SK-N-SH (cell line): ENCODE measurements around the gene AHCYL2. TPM values are rescaled to one million over a fixed set of nuclear protein-coding genes. Genes with fewer than 3 reads are reported as not detected.

Experiments
- CTCF ChIA-PET: fragments of 300-600, 350-600 bp; formaldehyde crosslinking; extraction: SDS; loops from one replicate; lab custom pipeline; 2021; lab: Yijun Ruan, JAX
- POLR2A ChIA-PET: fragments of 350-600 bp; sonication (Branson Sonifier 250); formaldehyde crosslinking; extraction: SDS; loops from one replicate; lab custom pipeline; 2020; ENCODE audit warnings: antibody characterized with exemption, inconsistent platforms; lab: Yijun Ruan, JAX
- DNase-seq: peaks from one replicate; pipeline ENCODE4 v3.0.0; 2012
- H2AFZ ChIP-seq: fragments of 200-600 bp; sonication (generic); 2 replicates; pipeline ENCODE4 v1.8.1; 2016; ENCODE audit warnings: antibody characterized with exemption, mild to moderate bottlenecking, low read depth
- H3F3A ChIP-seq: fragments of 200-600 bp; sonication (generic); replicated peaks from 2 replicates; pipeline ENCODE3; 2016; ENCODE audit warnings: antibody characterized with exemption, mild to moderate bottlenecking; ENCODE audit not compliant: insufficient read depth
- H3K27ac ChIP-seq, 2 experiments: fragments of 200-500 bp in 1 of 2; fragments of 200-600 bp in 1 of 2; sonication (Bioruptor generic) in 1 of 2; sonication (generic), shearing (Covaris generic) in 1 of 2; 2 replicates each; pipeline versions ENCODE4 v1.5.1 to v1.6.1; 2014 to 2016; ENCODE audit warnings: low read depth in 2 of 2, inconsistent platforms in 1 of 2, low read length in 1 of 2, mild to moderate bottlenecking in 1 of 2, mixed read lengths in 1 of 2
- H3K27me3 ChIP-seq: fragments of 200-600 bp; sonication (generic), shearing (Covaris generic); 2 replicates; pipeline ENCODE4 v1.6.1; 2016; ENCODE audit warnings: mixed run types; ENCODE audit not compliant: insufficient read depth
- H3K36me3 ChIP-seq, 2 experiments: fragments of 200-500 bp in 1 of 2; fragments of 200-600 bp in 1 of 2; sonication (Bioruptor generic) in 1 of 2; sonication (generic) in 1 of 2; replicated peaks in 1 of 2; 2 replicates each; pipeline versions ENCODE3 to v1.5.1; 2014 to 2016; ENCODE audit warnings: low read length in 1 of 2, mild to moderate bottlenecking in 1 of 2; ENCODE audit not compliant: insufficient read depth in 2 of 2, control insufficient read depth in 1 of 2
- H3K4me1 ChIP-seq, 2 experiments: fragments of 200-500 bp in 1 of 2; fragments of 200-600 bp in 1 of 2; sonication (Bioruptor generic) in 1 of 2; sonication (generic), shearing (Covaris generic) in 1 of 2; 2 replicates each; pipeline versions ENCODE4 v1.5.1 to v1.6.1; 2014 to 2016; ENCODE audit warnings: low read depth in 1 of 2, low read length in 1 of 2, mixed run types in 1 of 2; ENCODE audit not compliant: insufficient read depth in 2 of 2, control insufficient read depth in 1 of 2
- H3K4me2 ChIP-seq: fragments of 200-600 bp; sonication (generic), shearing (Covaris generic); 2 replicates; pipeline ENCODE4 v1.6.1; 2017; ENCODE audit warnings: mixed run types
- H3K4me3 ChIP-seq, 2 experiments: fragments of 200-500 bp in 1 of 2; fragments of 200-600 bp in 1 of 2; sonication (Bioruptor generic) in 1 of 2; sonication (generic), shearing (Covaris generic) in 1 of 2; 2 replicates each; pipeline versions ENCODE4 v1.5.1 to v1.8.1; 2014 to 2016; ENCODE audit warnings: low read depth in 2 of 2, inconsistent platforms in 1 of 2, low read length in 1 of 2, mild to moderate bottlenecking in 1 of 2, mixed read lengths in 1 of 2, moderate library complexity in 1 of 2
- H3K79me2 ChIP-seq: fragments of 200-600 bp; sonication (generic); 2 replicates; pipeline ENCODE4 v1.8.1; 2017; ENCODE audit warnings: mild to moderate bottlenecking; ENCODE audit not compliant: insufficient read depth
- H3K9ac ChIP-seq: fragments of 200-600 bp; sonication (generic); 2 replicates; pipeline ENCODE4 v1.6.1; 2017; ENCODE audit warnings: mixed run types
- H3K9me2 ChIP-seq: fragments of 200-600 bp; sonication (generic); 2 replicates; pipeline ENCODE4 v1.6.1; 2017; ENCODE audit warnings: mixed run types
- H3K9me3 ChIP-seq: fragments of 200-600 bp; sonication (generic); 2 replicates; pipeline ENCODE4 v1.6.1; 2017; ENCODE audit warnings: mixed run types, mild to moderate bottlenecking, moderate library complexity
- H4K20me1 ChIP-seq: fragments of 200-600 bp; sonication (generic); 2 replicates; pipeline ENCODE4 v1.6.1; 2017; ENCODE audit warnings: mild to moderate bottlenecking, mixed run types; ENCODE audit not compliant: insufficient read depth
- CHD2 ChIP-seq: fragments of 150-350 bp; IDR thresholded peaks from 2 replicates; pipeline ENCODE4 v1.6.1; 2018; ENCODE audit warnings: low read length; ENCODE audit not compliant: partially characterized antibody
- EP300 ChIP-seq, 2 experiments: IDR thresholded peaks; 2 replicates each; pipeline versions ENCODE4 v1.4.0 to v1.6.1; 2012; ENCODE audit warnings: borderline replicate concordance in 1 of 2, low read depth in 1 of 2, low read length in 1 of 2
- EZH2phosphoT487 ChIP-seq: fragments of 200-600 bp; sonication (generic); IDR thresholded peaks from 2 replicates; pipeline ENCODE4 v1.6.1; 2017; ENCODE audit warnings: low read depth, mixed run types, mild to moderate bottlenecking, antibody characterized with exemption, moderate library complexity, borderline replicate concordance
- FOSL2 ChIP-seq: IDR thresholded peaks from 2 replicates; pipeline ENCODE4 v1.4.0; 2012; ENCODE audit warnings: low read depth, mild to moderate bottlenecking, moderate library complexity, borderline replicate concordance
- FOXM1 ChIP-seq: IDR thresholded peaks from 2 replicates; pipeline ENCODE4 v1.4.0; 2012; ENCODE audit warnings: low read depth, mild to moderate bottlenecking
- MEF2A ChIP-seq: IDR thresholded peaks from 2 replicates; pipeline ENCODE4 v1.4.0; 2012; ENCODE audit warnings: low read depth, borderline replicate concordance
- NRF1 ChIP-seq: IDR thresholded peaks from 2 replicates; pipeline ENCODE4 v1.6.1; 2012; ENCODE audit warnings: low read depth, mild to moderate bottlenecking, low read length
- PBX3 ChIP-seq: IDR thresholded peaks from 2 replicates; pipeline ENCODE4; 2012
- RAD21 ChIP-seq: IDR thresholded peaks from 2 replicates; pipeline ENCODE4 v1.6.1; 2012; ENCODE audit warnings: mild to moderate bottlenecking, low read length
- RCOR1 ChIP-seq: fragments of 150-350 bp; IDR thresholded peaks from 2 replicates; pipeline ENCODE4 v1.6.1; 2017; ENCODE audit warnings: antibody characterized with exemption, low read length
- RFX5 ChIP-seq: IDR thresholded peaks from 2 replicates; pipeline ENCODE4 v1.6.1; 2012; ENCODE audit warnings: mild to moderate bottlenecking, improper control_type of control experiment, low read length
- SIN3A ChIP-seq: IDR thresholded peaks from 2 replicates; pipeline ENCODE4 v1.6.1; 2012; ENCODE audit warnings: low read depth, mild to moderate bottlenecking, low read length, moderate library complexity, borderline replicate concordance
- TAF1 ChIP-seq: IDR thresholded peaks from 2 replicates; pipeline ENCODE4 v1.6.1; 2012; ENCODE audit warnings: low read depth, mild to moderate bottlenecking, low read length, moderate library complexity, borderline replicate concordance
- ZBTB33 ChIP-seq: IDR thresholded peaks from 2 replicates; pipeline ENCODE4 v1.4.0; 2012; ENCODE audit warnings: low read depth, borderline replicate concordance
- WGBS: methylation state at CpG from one replicate; pipeline ENCODE4 v1.1.6; 2017; ENCODE audit warnings: low lambda C conversion rate; 5-methylcytosine and 5-hydroxymethylcytosine counted together
- polyA plus RNA-seq, 3 experiments: library from polyadenylated mRNA; depleted of rRNA; stranded (reverse); fragments of >200 nt; gene quantifications; 2 replicates each; pipeline ENCODE4 v1.2.3, GENCODE V29; 2012
- TF ChIP-seq, protein P1 (sequence below): IDR thresholded peaks from 2 replicates; pipeline ENCODE4 v1.4.0; 2012; ENCODE audit warnings: low read depth, borderline replicate concordance
- TF ChIP-seq, protein P2 (sequence below): IDR thresholded peaks from 2 replicates; pipeline ENCODE4 v1.6.1; 2012; ENCODE audit warnings: mild to moderate bottlenecking, low read depth, low read length, moderate library complexity
- TF ChIP-seq, protein P3 (sequence below): fragments of 150-350 bp; IDR thresholded peaks from 2 replicates; pipeline ENCODE4 v1.6.1; 2017; ENCODE audit warnings: antibody characterized with exemption, low read length, low read depth, borderline replicate concordance

AHCYL2 gene
- polyA plus RNA-seq, 1 of the 3 experiments (the other 2 are of a cell fraction) = 20.4 TPM

DNA sequence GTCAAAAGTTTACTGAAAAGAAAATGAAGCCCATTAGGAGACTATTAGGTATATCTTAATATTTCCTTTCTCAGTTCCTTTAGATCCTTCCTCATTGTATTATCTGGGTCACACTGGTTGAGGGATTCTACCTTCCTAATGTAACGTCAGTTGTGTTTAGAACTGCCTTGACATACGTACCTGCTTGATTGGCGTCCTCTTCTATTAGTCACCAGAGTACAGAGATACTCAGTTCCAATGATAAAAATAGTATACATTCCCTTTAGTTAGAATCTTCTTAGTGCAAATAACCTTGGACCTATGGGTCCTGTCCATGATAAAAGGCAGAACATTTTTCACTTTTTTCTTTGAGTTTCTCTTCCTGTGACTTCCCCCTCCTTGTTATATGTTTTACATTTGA, 45.2 kb downstream of the AHCYL2 start:
- H3K36me3 ChIP-seq = peaks cover 0 to 5% of the 10 kb centered on the region in 2 experiments
- H3K9me3 ChIP-seq = no peaks in the 10 kb centered on the region
- no peaks in the 10 kb centered on the region for H4K20me1 ChIP-seq
- no peak overlapping the region for H3K9ac ChIP-seq
- H3K4me2 ChIP-seq = no peak overlapping the region
- H3K27ac ChIP-seq = no peak overlapping the region
- H3K79me2 ChIP-seq = no peaks in the 10 kb centered on the region
- WGBS = 91% methylated on average over 3 of the region's 3 CpGs
- H3K9me2 ChIP-seq = no peaks in the 10 kb centered on the region
- no peaks in the 10 kb centered on the region for H3F3A ChIP-seq
- DNase-seq = no peak
- no peaks in the 10 kb centered on the region for H3K4me1 ChIP-seq
- H3K27me3 ChIP-seq = no peaks in the 10 kb centered on the region
- ChIA-PET CTCF (interaction anchor here (1.5 to 6.9 kb wide), 5 partner anchors 8 to 73 kb away, joined by 8 to 91 read pairs (median 13); no protein-coding TSS in a partner anchor), POLR2A (no interaction called here)
- H3K4me3 ChIP-seq = no peak overlapping the region
- no peak overlapping the region for H2AFZ ChIP-seq
- TF ChIP-seq CHD2 (no peak), FOXM1 (no peak), RCOR1 (no peak), RAD21 (no peak), SIN3A (no peak), TAF1 (no peak), EZH2phosphoT487 (no peak), EP300 (IDR thresholded peaks at IDR 0.05; ENCODE audit: borderline replicate concordance in 1 of 2, low read depth in 1 of 2, low read length in 1 of 2) (no peak), ZBTB33 (no peak), RFX5 (no peak), NRF1 (no peak), PBX3 (no peak), FOSL2 (no peak), MEF2A (no peak)
- TF ChIP-seq, protein P1, sequence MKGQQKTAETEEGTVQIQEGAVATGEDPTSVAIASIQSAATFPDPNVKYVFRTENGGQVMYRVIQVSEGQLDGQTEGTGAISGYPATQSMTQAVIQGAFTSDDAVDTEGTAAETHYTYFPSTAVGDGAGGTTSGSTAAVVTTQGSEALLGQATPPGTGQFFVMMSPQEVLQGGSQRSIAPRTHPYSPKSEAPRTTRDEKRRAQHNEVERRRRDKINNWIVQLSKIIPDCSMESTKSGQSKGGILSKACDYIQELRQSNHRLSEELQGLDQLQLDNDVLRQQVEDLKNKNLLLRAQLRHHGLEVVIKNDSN = no peak
- TF ChIP-seq, protein P2, sequence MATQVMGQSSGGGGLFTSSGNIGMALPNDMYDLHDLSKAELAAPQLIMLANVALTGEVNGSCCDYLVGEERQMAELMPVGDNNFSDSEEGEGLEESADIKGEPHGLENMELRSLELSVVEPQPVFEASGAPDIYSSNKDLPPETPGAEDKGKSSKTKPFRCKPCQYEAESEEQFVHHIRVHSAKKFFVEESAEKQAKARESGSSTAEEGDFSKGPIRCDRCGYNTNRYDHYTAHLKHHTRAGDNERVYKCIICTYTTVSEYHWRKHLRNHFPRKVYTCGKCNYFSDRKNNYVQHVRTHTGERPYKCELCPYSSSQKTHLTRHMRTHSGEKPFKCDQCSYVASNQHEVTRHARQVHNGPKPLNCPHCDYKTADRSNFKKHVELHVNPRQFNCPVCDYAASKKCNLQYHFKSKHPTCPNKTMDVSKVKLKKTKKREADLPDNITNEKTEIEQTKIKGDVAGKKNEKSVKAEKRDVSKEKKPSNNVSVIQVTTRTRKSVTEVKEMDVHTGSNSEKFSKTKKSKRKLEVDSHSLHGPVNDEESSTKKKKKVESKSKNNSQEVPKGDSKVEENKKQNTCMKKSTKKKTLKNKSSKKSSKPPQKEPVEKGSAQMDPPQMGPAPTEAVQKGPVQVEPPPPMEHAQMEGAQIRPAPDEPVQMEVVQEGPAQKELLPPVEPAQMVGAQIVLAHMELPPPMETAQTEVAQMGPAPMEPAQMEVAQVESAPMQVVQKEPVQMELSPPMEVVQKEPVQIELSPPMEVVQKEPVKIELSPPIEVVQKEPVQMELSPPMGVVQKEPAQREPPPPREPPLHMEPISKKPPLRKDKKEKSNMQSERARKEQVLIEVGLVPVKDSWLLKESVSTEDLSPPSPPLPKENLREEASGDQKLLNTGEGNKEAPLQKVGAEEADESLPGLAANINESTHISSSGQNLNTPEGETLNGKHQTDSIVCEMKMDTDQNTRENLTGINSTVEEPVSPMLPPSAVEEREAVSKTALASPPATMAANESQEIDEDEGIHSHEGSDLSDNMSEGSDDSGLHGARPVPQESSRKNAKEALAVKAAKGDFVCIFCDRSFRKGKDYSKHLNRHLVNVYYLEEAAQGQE = no peak
- TF ChIP-seq, protein P3, sequence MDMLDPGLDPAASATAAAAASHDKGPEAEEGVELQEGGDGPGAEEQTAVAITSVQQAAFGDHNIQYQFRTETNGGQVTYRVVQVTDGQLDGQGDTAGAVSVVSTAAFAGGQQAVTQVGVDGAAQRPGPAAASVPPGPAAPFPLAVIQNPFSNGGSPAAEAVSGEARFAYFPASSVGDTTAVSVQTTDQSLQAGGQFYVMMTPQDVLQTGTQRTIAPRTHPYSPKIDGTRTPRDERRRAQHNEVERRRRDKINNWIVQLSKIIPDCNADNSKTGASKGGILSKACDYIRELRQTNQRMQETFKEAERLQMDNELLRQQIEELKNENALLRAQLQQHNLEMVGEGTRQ = no peak
- TF ChIP-seq, all 33 proteins: peak for 0
